Renal pelvis (tissue), 4 donors: ENCODE results near the gene RERE. TPM values are rescaled to one million over a fixed set of nuclear protein-coding genes. Genes with fewer than 3 reads are reported as not detected.
A peak's percentile ranks its signal among the peaks of the same experiment; 100 is the strongest.

ENCODE experiments used
- DNase-seq: peaks from one replicate; pipeline ENCODE4 v3.0.0-alpha.2; 2013
- polyA plus RNA-seq, 3 donors: library from polyadenylated mRNA; unstranded; fragments of 120-200 nt; gene quantifications; one replicate each; pipeline ENCODE4 v1.2.1, GENCODE V29; 2013; ENCODE audit not compliant: insufficient read length in 3 of 3

The RERE gene
- polyA plus RNA-seq, 3 donors, result 142 to 161 (median 146) TPM

DNA sequence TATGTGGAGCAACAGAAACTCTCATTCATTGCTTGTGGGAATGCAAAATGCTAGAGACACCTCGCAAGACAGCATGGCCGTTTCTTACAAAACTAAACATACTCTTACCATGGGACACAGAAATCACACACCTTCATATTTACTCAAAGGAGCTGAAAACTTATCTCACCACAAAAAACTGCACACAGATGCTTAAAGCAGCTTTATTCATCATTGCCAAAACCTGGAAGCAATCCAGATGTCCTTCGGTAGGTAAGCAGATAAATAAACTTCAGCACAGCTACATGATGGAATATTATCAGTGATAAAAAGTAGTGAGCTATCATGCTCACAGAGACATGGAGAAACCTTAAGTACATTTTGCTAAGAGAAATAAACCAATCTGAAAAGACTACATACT is 124.3 kb downstream of the RERE start:
- DNase-seq, result no peak

DNA sequence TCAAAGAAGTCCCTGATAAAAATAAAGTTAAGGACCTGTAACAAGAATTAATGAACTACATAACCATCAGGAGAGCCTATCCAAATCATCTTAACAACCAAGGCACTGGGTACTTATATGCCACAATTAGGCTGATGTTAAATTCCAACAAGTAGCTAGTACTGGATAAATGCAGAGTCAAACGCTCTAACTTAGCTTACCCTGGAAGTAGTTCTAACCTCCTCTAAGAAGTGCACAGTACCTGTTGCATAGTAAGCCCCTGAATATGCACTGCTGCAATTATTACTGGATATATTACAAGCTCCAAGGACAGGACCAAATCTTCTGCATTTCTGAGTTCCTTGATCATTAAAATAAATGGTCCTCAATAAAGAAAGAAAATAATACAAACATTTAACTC is 125.8 kb downstream of the RERE start:
- DNase-seq, result no peak

DNA sequence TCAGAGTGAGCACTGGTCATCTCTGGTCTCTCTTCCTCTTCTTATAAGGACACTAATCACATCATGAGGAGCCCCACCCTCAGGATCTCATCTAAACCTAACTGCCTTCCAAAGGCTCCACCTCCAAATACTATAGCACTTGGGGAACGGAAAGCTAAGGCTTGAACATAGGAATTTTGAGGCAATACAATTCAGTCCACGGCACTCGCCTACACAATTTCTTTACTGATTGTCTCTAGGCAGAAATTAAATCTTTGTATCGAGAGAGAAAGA is 127.3 kb downstream of the RERE start:
- no peak for DNase-seq

DNA sequence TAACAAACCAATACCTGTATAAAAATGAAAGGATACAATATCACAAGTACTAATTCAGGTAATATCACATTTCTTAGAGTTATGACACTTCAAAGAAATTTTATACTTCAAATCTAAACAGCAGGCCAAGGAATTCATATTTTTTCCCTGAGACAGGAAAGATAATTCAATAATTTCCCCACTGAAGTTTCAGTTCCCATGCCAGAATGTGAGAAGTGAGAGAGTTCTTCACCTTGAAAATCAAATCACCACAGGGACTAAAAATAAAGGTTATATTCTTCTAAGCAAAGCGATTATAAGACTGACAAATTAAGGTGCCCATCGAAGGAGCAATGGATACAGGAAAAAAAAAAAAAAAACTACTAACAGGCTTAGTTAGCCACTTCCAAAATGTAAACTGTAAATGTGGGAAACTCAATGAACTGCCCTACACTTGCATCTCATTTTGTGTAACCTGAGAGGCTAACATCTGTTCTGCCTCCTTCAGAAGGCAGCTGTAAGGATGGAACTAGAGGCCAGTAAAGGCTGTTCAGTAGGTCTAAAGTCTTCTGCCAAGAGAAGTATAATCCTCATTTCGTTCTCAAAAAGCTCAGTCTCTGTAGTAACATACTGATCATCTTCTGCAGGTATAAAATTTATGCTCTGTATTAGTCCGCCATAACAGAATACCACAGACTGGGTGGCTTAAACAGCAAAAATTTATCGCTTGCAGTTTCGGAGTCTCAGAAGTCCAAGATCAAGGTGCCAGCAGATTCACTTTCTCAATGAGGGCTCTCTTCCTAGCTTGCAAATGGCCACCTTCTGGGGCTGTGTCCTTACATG is 127.8 kb downstream of the RERE start:
- DNase-seq, result no peak

DNA sequence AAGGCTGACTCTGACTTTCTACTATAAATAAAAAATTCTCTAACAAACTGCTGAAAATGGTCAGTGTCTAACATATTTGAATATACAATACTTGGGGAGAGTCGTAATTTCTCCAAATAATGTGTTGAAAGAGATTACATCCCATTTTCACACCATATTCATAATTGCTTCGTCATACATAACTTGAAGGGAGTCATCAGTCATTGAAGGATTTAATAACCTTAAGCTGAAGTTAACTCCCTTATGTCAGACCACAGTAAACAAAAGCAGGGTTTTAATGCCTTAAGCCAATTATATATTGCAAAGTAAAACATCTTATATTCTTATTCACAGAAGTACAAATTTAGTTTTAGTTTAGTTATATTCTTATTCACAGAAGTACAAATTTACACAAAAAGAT is 129.9 kb downstream of the RERE start:
- no peak for DNase-seq

DNA sequence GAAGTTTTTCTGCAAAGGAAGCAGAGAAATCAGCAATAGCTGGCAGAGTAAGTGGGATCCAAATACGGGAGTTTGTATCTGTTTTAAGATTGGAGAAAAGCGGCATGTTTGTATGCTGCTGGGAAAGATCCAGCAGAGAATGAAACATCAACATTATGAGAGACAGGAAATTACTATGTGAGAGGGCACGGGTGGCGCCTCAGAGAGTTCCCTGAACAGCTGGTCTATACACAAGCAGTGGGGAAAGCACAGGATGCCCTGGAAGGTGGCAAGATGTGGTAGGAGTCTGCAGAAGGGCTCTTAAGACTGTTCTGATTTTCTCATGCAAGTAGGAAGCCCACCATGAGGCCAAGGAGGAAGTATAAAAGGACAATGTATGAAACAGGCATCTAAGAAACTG is 130.4 kb downstream of the RERE start:
- DNase-seq, result no peak

DNA sequence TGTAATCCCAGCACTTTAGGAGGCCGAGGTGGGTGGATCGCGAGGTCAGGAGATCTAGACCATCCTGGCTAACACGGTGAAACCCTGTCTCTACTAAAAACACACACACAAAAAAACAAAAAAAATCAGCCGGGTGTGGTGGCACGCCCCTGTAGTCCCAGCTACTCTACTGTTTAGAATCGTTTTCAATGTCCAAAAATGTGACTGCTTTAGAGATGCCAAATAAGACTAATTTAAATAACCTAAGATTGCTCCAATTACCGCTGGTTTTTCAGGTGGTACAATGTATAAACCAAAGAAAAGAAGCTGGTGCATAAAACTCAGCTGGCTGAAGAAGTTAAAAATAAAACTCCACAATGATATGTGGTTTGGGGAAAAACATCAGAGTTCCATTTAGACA is 132.0 kb downstream of the RERE start:
- no peak for DNase-seq

DNA sequence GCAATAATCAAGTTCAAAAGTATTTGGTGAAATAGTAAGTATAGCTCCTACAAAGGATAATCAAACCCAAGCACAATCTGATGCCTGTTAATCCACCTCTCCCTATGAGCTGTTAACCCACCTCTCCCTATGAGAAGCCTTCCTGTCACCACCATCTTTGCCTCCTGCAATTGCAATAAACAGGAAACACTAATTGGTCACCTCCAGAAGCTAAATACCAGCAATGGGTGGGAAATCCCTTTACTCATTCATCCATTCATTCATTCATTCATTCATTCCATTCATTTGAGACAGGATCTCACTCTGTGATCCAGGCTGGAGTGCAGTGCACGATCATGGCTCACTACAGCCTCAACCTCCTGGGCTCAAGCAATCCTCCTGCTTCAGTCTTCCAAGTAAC is 132.8 kb downstream of the RERE start:
- DNase-seq, result no peak

DNA sequence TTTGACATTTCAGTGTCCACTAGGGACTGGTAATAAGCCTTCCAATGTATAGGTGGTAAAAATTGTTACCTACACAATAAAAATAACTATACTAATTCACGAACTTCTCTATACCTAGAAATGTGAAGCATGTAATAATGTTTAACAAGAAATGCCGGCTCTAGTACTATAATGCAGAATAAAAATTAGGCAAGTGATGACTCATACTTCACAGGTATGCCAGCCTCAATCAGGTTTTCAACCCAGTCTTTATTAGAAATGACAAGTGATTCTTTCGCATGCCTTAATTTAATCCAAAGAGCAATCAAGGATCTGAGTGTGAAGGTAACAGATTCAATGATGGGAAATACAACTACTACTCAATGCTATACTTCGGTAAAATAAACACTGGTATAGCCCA is 134.9 kb downstream of the RERE start:
- DNase-seq, result no peak

DNA sequence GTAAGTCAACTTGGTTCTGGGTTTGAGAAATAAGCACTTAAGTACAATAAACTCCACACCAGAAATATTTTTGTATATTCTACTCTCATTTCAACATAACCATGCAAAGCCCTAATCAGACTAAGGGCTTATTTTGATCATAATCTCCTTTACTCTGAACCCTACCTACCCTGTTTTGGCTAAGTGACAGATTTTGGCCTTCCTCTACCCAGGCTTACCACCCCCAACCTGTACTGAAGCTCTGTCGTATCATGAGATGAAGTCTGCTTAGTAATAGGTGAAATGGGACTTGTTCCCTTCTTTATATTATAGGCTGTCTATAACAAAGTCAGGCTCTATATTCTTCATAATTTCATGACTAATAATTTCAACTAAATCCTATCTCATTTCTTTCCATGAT is 135.5 kb downstream of the RERE start:
- DNase-seq, result no peak

DNA sequence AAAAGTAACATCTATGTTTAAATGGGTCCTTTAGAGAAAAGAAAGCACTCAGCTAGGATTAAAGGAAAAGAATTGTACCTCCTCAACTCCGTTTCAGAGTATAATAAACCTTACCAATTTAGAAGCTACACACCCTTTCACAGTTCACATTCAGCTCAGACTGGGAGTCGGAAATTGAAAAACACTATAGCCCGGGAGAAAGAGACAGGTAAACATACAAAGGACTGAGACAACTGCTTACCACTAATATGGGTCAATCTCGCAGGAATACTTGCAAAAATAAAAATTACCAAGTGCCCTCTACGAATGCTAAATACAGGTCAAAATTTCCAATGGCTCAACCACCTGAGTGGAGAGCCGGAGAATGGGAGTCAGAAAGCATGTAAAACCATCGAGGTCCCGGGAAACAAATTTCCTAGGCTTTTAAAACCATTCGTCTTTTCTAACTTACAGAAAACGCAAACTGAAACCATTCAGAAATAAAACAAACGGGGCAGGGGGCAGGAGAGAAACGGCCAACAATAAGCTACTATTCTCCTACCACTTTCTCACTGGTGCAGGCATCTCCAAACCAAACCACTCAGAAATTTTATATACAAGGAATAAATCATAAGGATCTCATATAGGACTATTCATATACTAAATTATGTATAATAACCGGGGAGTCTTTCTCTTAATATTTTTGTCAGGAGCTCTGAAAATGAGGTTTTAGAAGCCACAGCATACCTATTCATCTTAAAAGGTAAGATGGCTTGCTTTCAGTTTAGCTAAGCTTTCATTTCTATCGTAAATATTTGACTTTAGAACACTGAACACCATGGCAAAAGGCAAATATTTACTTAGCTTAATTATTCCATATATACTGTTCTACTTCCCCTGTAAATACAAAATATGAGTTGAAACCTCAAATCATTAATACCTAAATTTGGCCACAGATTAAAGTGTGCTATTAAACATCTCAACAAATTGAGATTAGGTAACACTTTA is 136.5 kb downstream of the RERE start:
- no peak for DNase-seq

DNA sequence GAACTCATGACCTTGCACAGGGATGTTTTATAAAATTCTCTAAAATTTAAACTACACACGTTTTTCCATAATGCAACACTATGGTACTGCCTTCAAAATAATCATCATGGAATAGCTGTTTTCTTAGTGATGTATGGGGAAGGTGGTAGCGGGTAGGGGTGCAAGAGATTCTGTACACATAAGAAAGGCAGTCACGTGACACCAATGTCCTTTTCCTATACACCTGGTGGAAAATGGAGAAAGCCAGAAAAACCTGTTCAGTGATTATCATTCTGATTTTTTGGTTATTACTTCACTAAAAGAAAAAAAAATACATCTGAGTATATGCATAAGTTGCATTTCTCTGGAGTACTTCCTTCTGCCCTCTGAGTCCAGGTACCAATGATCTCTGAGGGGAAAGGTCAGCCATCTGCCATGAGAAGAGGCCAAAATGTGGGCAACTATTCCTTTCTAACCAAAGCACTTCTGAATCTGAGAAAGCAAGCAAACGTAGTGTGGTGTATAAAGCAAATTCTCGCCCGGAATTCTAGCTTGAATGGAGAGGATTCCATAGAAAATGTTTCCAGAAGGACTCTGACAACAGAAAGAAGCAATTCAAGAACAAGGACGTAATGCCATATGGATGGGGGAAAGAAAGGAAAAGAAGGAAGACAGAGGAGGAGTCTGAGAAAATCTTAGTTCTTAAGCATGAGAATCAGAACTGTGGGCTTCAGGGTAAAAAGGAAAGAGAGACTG is 137.3 kb downstream of the RERE start:
- DNase-seq, result no peak

DNA sequence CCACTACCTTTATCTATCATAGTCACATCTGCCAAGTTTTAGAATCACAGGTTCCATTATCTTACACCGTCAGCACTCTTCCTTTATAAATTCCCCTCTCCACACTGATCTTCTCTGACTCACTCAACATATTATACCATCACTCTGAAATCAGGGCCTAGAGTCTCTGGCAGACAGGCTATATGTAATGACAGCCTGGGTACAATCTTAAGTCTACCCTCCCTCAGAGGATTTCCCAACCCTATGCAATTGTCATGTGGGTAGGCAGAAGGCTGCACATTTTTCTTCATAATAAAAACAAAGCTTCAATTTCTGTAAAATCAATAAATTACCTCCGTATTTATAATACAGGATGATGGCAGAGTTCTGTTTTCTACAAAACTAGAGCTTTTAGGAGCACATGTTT is 138.0 kb downstream of the RERE start:
- DNase-seq, result no peak

DNA sequence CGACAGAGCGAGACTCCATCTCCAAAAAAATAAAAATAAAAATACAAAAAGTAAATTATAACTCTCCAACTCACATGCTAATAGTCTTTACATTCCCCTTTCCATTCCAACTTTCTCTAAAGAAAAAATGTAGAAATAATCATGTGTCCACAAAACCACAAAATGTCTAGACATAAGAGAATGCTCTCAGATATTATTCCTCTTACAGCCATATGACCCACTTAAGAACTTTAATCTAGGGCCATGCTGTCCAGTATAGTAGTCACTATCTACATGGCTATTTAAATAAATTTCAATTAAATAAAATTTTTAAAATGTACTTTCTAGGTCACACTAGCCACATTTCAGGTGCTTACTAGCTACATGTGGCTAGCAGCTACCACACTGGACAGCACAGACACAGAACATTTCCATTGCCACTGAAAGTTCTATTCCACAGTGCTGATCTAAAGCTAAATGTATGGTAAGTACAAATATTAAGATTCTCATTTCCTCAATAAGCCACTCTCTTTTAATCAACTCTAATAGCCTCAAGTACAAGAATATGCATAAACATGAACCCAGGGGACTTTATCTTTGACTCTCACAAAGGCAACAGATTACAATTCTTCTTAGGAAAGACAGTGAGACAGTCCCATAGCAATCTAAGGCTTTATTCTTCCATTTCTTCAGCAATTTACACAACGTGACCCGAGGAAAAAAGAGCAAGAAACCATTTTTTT is 138.6 kb downstream of the RERE start:
- DNase-seq, result no peak

DNA sequence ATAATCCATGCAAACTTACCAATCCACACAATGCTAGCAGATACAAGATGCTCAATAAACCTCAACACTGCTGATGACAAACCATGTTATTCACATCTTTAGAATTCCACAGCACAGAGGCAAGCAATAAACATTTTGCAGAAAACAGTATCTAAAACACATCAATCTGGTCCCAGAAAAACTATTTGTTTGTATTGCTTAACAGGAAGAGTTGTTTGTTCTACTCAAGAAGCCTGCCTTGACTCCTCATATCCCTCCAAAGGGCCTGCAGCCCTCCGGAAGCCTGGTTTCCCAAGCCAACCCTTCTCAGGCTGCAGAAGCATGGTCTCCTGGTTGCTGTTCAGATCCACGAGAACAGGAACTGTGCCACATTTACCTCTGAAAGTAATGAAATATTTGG is 139.7 kb downstream of the RERE start:
- DNase-seq, result no peak

DNA sequence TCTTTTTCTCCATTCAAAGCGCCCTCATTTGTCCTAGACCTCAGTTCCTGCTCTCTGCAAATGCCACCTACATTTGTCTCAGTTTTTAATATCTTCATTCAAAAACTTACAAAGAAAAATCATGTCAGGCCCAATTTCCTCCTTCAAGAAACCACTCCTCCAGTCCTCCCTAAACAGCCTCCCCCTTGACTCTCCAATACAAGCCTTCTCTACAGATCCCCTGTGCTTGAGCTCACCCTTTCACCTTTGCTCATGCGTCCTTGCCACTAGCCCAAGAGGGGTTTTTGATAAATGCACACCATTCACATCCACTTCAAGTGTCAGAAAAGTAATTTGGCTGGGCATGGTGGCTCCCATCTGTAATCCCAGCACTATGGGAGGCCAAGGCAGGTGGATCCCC is 140.6 kb downstream of the RERE start:
- no peak for DNase-seq

DNA sequence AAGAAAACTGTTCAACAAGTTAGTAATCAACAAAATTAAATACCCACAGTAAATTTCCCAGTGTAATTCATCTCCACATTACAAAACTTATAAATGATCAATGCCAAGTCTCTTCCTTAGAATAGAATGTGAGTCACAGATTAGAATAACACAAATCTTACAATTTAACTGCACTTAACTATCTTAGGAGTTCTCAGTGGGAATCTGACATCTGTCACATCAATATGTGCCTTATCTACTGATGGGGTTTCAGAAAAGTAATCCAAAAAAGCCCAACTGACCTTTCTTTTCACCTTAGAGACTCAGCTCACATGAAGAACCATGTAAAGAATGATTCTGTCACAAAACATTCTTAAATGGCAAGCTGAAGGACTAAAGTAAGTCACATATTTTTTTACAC is 141.4 kb downstream of the RERE start:
- no peak for DNase-seq

DNA sequence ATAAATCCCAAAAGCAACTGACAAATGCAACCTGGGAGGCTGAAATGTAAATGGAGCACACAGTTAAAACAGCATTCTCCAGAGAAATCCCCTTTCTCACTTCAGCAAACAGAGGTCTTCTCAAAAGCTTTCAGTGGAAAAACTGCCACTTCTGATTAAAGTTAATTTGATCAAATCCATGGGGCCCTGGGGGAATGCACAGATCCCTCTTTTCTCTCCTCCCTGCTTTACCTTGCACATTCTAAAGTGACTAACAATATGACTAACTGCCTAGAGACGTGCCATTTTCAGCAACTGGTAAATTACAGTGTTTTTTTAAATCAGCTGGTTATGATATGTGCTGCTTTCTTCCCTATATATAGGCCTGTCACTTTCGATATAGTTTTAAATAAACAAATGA is 142.5 kb downstream of the RERE start:
- DNase-seq, result no peak

DNA sequence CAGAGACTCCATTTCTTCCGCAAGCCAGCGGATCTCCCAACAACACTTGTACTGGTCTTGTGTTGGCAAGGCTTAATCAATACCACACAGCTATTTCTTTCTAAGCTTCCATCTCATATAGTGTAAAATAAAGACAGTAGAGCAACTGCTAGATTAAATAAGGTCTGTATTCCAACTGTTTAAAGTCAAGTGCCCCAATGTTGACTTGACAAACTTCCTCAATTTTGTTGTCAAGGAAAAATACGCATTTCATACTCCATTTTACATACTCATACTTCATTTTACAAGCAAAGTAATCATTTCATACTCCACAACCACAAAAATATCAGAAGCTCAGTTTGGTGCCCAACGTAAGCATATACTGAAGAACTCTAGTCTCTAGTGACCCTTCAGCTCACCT is 143.0 kb downstream of the RERE start:
- DNase-seq, result no peak

DNA sequence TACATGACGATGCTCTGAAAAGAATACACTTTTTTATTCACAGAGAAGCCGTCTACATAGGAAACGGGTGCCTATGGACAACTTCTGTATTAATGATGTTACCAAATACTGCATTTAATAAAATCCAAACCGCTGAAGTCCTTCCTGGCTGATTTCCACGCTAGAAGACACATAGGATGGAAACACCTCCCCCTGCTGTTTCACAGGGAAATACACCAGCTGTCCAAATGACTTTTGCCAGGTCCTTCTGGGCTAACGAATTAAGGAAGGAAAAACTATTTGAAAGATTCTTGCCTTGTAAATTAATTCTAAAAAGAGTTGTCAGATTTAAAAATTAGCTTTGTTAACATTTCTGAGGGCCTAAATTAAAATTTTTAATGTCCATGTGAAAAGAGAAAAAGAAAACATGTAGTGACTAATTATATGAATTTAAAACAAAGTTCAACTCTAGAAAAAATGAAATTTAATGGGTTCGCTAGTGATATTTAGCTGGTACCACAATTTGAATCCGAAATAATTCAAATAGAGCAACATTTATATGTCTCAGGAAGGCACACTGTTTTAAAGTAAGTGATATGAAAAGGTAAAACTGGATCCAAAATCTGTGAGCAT is 146.0 kb downstream of the RERE start:
- DNase-seq, result peak; percentile 60

DNA sequence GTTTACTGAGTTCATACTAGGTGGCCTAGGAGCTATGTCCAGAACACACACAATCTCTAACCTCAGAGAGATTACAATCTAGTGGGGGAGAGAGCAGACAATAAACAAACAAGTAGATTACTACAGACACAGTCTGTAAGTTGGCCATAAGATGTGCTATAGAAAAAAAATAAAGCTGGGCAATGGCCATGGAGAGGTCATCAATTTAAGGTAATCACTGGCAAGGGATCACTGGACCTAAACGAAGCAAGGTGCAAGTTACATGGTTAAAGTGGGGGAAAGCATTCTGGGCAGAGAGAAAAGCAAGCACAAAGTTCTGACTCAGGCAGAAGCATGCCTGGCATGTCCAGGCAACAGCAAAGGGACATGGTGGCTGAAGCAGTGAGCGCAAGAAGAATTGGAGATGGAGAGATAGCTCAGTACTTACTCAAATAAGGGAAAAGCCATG is 147.0 kb downstream of the RERE start:
- no peak for DNase-seq
